HCT116 (cell line): ENCODE data around the gene BAIAP2. TPM values are rescaled to one million over a fixed set of nuclear protein-coding genes. Genes with fewer than 3 reads are reported as not detected.

Experiments used
- ATAC-seq: fragments of 200-7000 bp; cut with Tn5 transposase; 2 replicates; pipeline ENCODE4 v1.9.1; 2020; ENCODE audit warnings: mild to moderate bottlenecking, moderate library complexity
- BruUV-seq: library from RNA; stranded (reverse); fragments of 400-500 nt; replicated peaks from 2 replicates; lab custom pipeline; 2021; lab: Mats Ljungman, UMichigan
- CTCF ChIA-PET: fragments of 300-600 bp; sonication (Branson Sonifier 250); formaldehyde crosslinking; loops from one replicate; lab custom pipeline; 2021; ENCODE audit warnings: antibody characterized with exemption; lab: Charles Lee
- POLR2A ChIA-PET: fragments of 300-600, 350-600 bp; sonication (Branson Sonifier 250); formaldehyde crosslinking; loops from one replicate; lab custom pipeline; 2021; ENCODE audit warnings: antibody characterized with exemption; lab: Charles Lee
- RAD21 ChIA-PET, 2 experiments: fragments of 300-600 bp; sonication (Branson Sonifier 250); formaldehyde crosslinking; loops; one replicate each; lab custom pipeline; 2023; ENCODE audit warnings: low total read pairs in 2 of 2; ENCODE audit not compliant: uncharacterized antibody in 2 of 2, unreplicated experiment in 2 of 2, low non-redundant PET in 1 of 2; lab: Charles Lee
- DNase-seq: peaks from one replicate; pipeline ENCODE4 v3.0.0-alpha.2; 2010; ENCODE audit warnings: low read depth, low spot score
- H2AFZ ChIP-seq: fragments of 200-600 bp; shearing (Covaris generic), sonication (generic); 2 replicates; pipeline ENCODE4 v1.6.1; 2017; ENCODE audit warnings: low read depth, mixed run types, mixed read lengths, antibody characterized with exemption, low read length; ENCODE audit not compliant: poor library complexity, severe bottlenecking
- H3K27ac ChIP-seq: 2 replicates; pipeline ENCODE4 v1.5.1; 2012; ENCODE audit warnings: low read depth, low read length
- H3K27me3 ChIP-seq: fragments of 200-600 bp; sonication (generic); 2 replicates; pipeline ENCODE4 v1.6.1; 2016; ENCODE audit warnings: mixed run types, low read length, mixed read lengths; ENCODE audit not compliant: insufficient read depth
- H3K36me3 ChIP-seq, 2 experiments: fragments of 200-500 bp in 1 of 2; fragments of 200-600 bp in 1 of 2; sonication (Bioruptor generic) in 1 of 2; sonication (generic) in 1 of 2; 2 replicates each; pipeline versions ENCODE4 v1.5.1 to v1.6.1; 2014 to 2016; ENCODE audit warnings: low read length in 2 of 2, inconsistent platforms in 1 of 2, mixed read lengths in 1 of 2, mixed run types in 1 of 2; ENCODE audit not compliant: insufficient read depth in 2 of 2, control insufficient read depth in 1 of 2
- H3K4me1 ChIP-seq, 2 experiments: fragments of 200-600 bp in 1 of 2; sonication (generic) in 1 of 2; 2 replicates each; pipeline versions ENCODE4 v1.5.1 to v1.6.1; 2012 to 2017; ENCODE audit warnings: low read length in 2 of 2, inconsistent platforms in 1 of 2, mild to moderate bottlenecking in 1 of 2, mixed read lengths in 1 of 2, mixed run types in 1 of 2, moderate library complexity in 1 of 2; ENCODE audit not compliant: insufficient read depth in 2 of 2, control insufficient read depth in 1 of 2
- H3K4me2 ChIP-seq: fragments of 200-600 bp; sonication (generic); 2 replicates; pipeline ENCODE4 v1.6.1; 2017; ENCODE audit warnings: mixed run types, low read length, mixed read lengths
- H3K4me3 ChIP-seq, 2 experiments: fragments of 200-600 bp in 1 of 2; sonication (generic) in 1 of 2; replicated peaks in 1 of 2; 2 replicates each; pipeline ENCODE4 v1.5.1; 2011 to 2016; ENCODE audit warnings: low read length in 2 of 2, control low read depth in 1 of 2, low read depth in 1 of 2, mild to moderate bottlenecking in 1 of 2, mixed read lengths in 1 of 2, mixed run types in 1 of 2
- H3K79me2 ChIP-seq: fragments of 200-600 bp; sonication (generic); 2 replicates; pipeline ENCODE4 v1.6.1; 2017; ENCODE audit warnings: mild to moderate bottlenecking, mixed run types, low read length, moderate library complexity, mixed read lengths; ENCODE audit not compliant: insufficient read depth
- H3K9ac ChIP-seq: fragments of 200-600 bp; sonication (generic); 2 replicates; pipeline ENCODE4 v1.6.1; 2016; ENCODE audit warnings: low read length, mixed read lengths
- H3K9me2 ChIP-seq: fragments of 200-600 bp; sonication (generic), shearing (Covaris generic); 2 replicates; pipeline ENCODE4 v1.6.1; 2017; ENCODE audit warnings: mixed run types, mild to moderate bottlenecking, moderate library complexity; ENCODE audit not compliant: insufficient read depth
- H3K9me3 ChIP-seq, 2 experiments: fragments of 200-500 bp in 1 of 2; fragments of 200-600 bp in 1 of 2; sonication (Bioruptor generic) in 1 of 2; sonication (generic) in 1 of 2; 2 replicates each; pipeline ENCODE4 v1.6.1; 2014 to 2017; ENCODE audit warnings: low read length in 2 of 2, mixed read lengths in 2 of 2, inconsistent platforms in 1 of 2, low read depth in 1 of 2, mild to moderate bottlenecking in 1 of 2, mixed run types in 1 of 2, moderate library complexity in 1 of 2; ENCODE audit not compliant: control insufficient read depth in 1 of 2, insufficient read depth in 1 of 2
- H4K20me1 ChIP-seq: fragments of 200-600 bp; sonication (generic), shearing (Covaris generic); 2 replicates; pipeline ENCODE4 v1.6.1; 2017; ENCODE audit warnings: mixed run types, mild to moderate bottlenecking, moderate library complexity; ENCODE audit not compliant: insufficient read depth
- CBX3 ChIP-seq: IDR thresholded peaks from 2 replicates; pipeline ENCODE4 v1.6.1; 2012; ENCODE audit warnings: low read depth
- CEBPB ChIP-seq: IDR thresholded peaks from 2 replicates; pipeline ENCODE4 v1.6.1; 2012; ENCODE audit warnings: low read depth
- CTCF ChIP-seq, 3 experiments: fragments of 200-600 bp in 1 of 3; sonication (generic) in 1 of 3; IDR thresholded peaks in 2 of 3; conservative IDR thresholded peaks in 1 of 3; 2 replicates each; pipeline ENCODE4 v1.5.1; 2012 to 2017; ENCODE audit warnings: low read depth in 2 of 3, low read length in 2 of 3, antibody characterized with exemption in 1 of 3, borderline replicate concordance in 1 of 3, control low read depth in 1 of 3, mild to moderate bottlenecking in 1 of 3, mixed read lengths in 1 of 3, mixed run types in 1 of 3, moderate library complexity in 1 of 3; ENCODE audit not compliant: insufficient read depth in 1 of 3
- EGR1 ChIP-seq: IDR thresholded peaks from 2 replicates; pipeline ENCODE4 v1.6.1; 2012; ENCODE audit warnings: low read depth
- EZH2 ChIP-seq: fragments of 200-600 bp; sonication (generic); IDR thresholded peaks from 2 replicates; pipeline ENCODE4 v1.6.1; 2017; ENCODE audit warnings: antibody characterized with exemption, mixed run types
- EZH2phosphoT487 ChIP-seq: fragments of 200-600 bp; IDR thresholded peaks from 2 replicates; pipeline ENCODE4 v1.6.1; 2018; ENCODE audit warnings: antibody characterized with exemption, borderline replicate concordance
- JUND ChIP-seq: IDR thresholded peaks from 2 replicates; pipeline ENCODE4 v1.6.1; 2012
- POLR2A ChIP-seq: IDR thresholded peaks from 2 replicates; pipeline ENCODE4 v1.7.0; 2011; ENCODE audit warnings: borderline replicate concordance; ENCODE audit not compliant: insufficient read depth, insufficient read length; ENCODE audit errors: extremely low read depth
- POLR2AphosphoS5 ChIP-seq: IDR thresholded peaks from 2 replicates; pipeline ENCODE4 v1.6.1; 2011; ENCODE audit warnings: mild to moderate bottlenecking, low read depth, low read length, moderate library complexity
- RAD21 ChIP-seq: IDR thresholded peaks from 2 replicates; pipeline ENCODE4 v1.6.1; 2012; ENCODE audit warnings: low read depth, mild to moderate bottlenecking
- REST ChIP-seq: IDR thresholded peaks from 2 replicates; pipeline ENCODE4 v1.6.1; 2012; ENCODE audit warnings: low read depth
- TCF7L2 ChIP-seq: IDR thresholded peaks from 2 replicates; pipeline ENCODE4 v1.7.0; 2011; ENCODE audit warnings: borderline replicate concordance, inconsistent platforms; ENCODE audit not compliant: insufficient read depth, insufficient read length; ENCODE audit errors: extremely low read depth
- ZBTB33 ChIP-seq: IDR thresholded peaks from 2 replicates; pipeline ENCODE4 v1.6.1; 2011; ENCODE audit warnings: mild to moderate bottlenecking, low read length, moderate library complexity; ENCODE audit not compliant: insufficient replicate concordance; ENCODE audit errors: extremely low read depth
- intact Hi-C: fragments of 100-400 bp; cut with micrococcal nuclease; formaldehyde crosslinking; loops from 2 replicates; pipeline ENCODE4 v1.10.0; 2022
- total RNA-seq: library from RNA; stranded (reverse); gene quantifications from one replicate; pipeline ENCODE4 v1.2.1, GENCODE V29; 2021; ENCODE audit not compliant: unreplicated experiment

Gene BAIAP2
- total RNA-seq, 1 experiment from 2014 or later, result 105 TPM

GRCh38 chr17:81099888-81100287 is 64.9 kb downstream of the BAIAP2 start:
- Histone ChIP-seq H2AFZ (no peak overlapping the region), H3K27ac (peak overlapping the region; percentile 34; the same call in 1 of the 2 replicates), H3K79me2 (peaks cover 13% of the 10 kb centered on the region; the same call in 1 of the 2 replicates), H3K4me1 (peaks cover 45 to 58% of the 10 kb centered on the region in 2 experiments), H3K9ac (no peak overlapping the region), H4K20me1 (no peaks in the 10 kb centered on the region), H3K9me3 (no peaks in the 10 kb centered on the region), H3K27me3 (no peaks in the 10 kb centered on the region), H3K9me2 (no peaks in the 10 kb centered on the region), H3K4me3 (no peak overlapping the region), H3K36me3 (peaks cover 8 to 27% of the 10 kb centered on the region in 2 experiments; a peak in 3 of 4 replicates), H3K4me2 (no peak overlapping the region)
- intact Hi-C loops, result loop anchor here (2.0 kb wide), 1 partner anchor 65 kb away; the partner anchor contains the start of gene BAIAP2
- ChIA-PET CTCF (interaction anchor here (3.5 kb wide), 1 partner anchor 76 kb away, joined by 34 read pairs; no protein-coding TSS in a partner anchor), RAD21 (no interaction called here), POLR2A (no interaction called here)
- no TSS peak for BruUV-seq
- DNase-seq, result no peak
- TF ChIP-seq RAD21 (no peak), CEBPB (no peak), EZH2phosphoT487 (no peak), EZH2 (no peak), JUND (no peak), POLR2A (no peak), CTCF (IDR thresholded peaks at IDR 0.05 in 2 of 3, conservative IDR thresholded peaks at IDR 0.05 in 1 of 3; ENCODE audit: borderline replicate concordance in 1 of 3, insufficient read depth in 1 of 3, low read depth in 2 of 3, low read length in 2 of 3) (no peak), TCF7L2 (no peak), ZBTB33 (no peak), EGR1 (no peak), POLR2AphosphoS5 (no peak), CBX3 (no peak), REST (no peak)
- ATAC-seq, result no peak
